Measurements from ENCODE around the gene INKA2. TPM values are rescaled to one million over a fixed set of nuclear protein-coding genes. Genes with fewer than 3 reads are reported as not detected.

INKA2 gene
- polyA plus RNA-seq, 2 donors = 1.2 to 3.0 TPM

DNA sequence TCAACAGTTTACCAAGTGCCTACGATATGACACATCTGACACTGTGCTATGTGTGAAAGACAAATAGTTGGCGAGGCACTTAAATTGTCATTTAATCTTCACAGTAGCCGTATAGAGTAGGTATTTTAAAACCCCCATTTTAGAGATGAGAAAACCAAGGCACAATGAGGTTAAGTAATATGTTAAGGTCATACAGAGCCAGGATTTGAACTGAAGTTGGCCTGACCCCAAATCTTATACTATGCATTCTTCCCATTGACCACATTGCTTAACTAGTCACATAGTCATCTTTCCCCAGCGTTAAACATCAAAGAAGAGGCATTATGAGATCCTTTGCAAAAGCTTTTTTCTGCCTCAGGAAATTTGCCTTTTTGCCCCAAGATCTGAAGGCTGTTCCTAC lies 3.9 kb downstream of the INKA2 start:
- 75 to 82% methylated on average over 4 of the region's 4 CpGs for WGBS, 2 donors
- peaks cover 3 to 17% of the 10 kb centered on the region in 2 donors for H3K4me1 ChIP-seq (ENCODE audit: control insufficient read depth in 2 of 2, insufficient read depth in 2 of 2, low read length in 1 of 2)
- H3K4me3 ChIP-seq (ENCODE audit: low read depth in 1 of 2, low read length in 2 of 2) = no peak overlapping the region
- H3K36me3 ChIP-seq (ENCODE audit: control insufficient read depth in 2 of 2, insufficient read depth in 2 of 2, low read length in 1 of 2) = peaks cover 0 to 8% of the 10 kb centered on the region in 2 donors
- H3K27me3 ChIP-seq (ENCODE audit: control insufficient read depth in 1 of 2, insufficient read depth in 2 of 2, low read length in 2 of 2) = no peaks in the 10 kb centered on the region
- H3K9me3 ChIP-seq (ENCODE audit: control insufficient read depth in 2 of 2, insufficient read depth in 1 of 2, low read depth in 1 of 2, low read length in 1 of 2) = no peaks in the 10 kb centered on the region
- H3K27ac ChIP-seq (ENCODE audit: low read depth in 2 of 2, low read length in 1 of 2) = no peak overlapping the region

- no peaks in the 10 kb centered on the region for H3K27me3 ChIP-seq (ENCODE audit: control insufficient read depth in 1 of 2, insufficient read depth in 2 of 2, low read length in 2 of 2)
- H3K36me3 ChIP-seq (ENCODE audit: control insufficient read depth in 2 of 2, insufficient read depth in 2 of 2, low read length in 1 of 2) = peaks cover 0 to 8% of the 10 kb centered on the region in 2 donors
- H3K4me3 ChIP-seq (ENCODE audit: low read depth in 1 of 2, low read length in 2 of 2) = no peak overlapping the region
- peaks cover 3 to 17% of the 10 kb centered on the region in 2 donors for H3K4me1 ChIP-seq (ENCODE audit: control insufficient read depth in 2 of 2, insufficient read depth in 2 of 2, low read length in 1 of 2)
- H3K9me3 ChIP-seq (ENCODE audit: control insufficient read depth in 2 of 2, insufficient read depth in 1 of 2, low read depth in 1 of 2, low read length in 1 of 2) = no peaks in the 10 kb centered on the region
- H3K27ac ChIP-seq (ENCODE audit: low read depth in 2 of 2, low read length in 1 of 2) = peak overlapping the region in 1 of 2 donors; percentile 26
- 65 to 74% methylated on average over 3 of the region's 3 CpGs for WGBS, 2 donors
Observed at GRCh38 chr1:111734856-111735255, 4.3 kb downstream of the INKA2 start.

GRCh38 chr1:111734426-111734825 lies 4.8 kb downstream of the INKA2 start:
- H3K27me3 ChIP-seq (ENCODE audit: control insufficient read depth in 1 of 2, insufficient read depth in 2 of 2, low read length in 2 of 2) = no peaks in the 10 kb centered on the region
- peaks cover 3 to 17% of the 10 kb centered on the region in 2 donors for H3K4me1 ChIP-seq (ENCODE audit: control insufficient read depth in 2 of 2, insufficient read depth in 2 of 2, low read length in 1 of 2)
- H3K4me3 ChIP-seq (ENCODE audit: low read depth in 1 of 2, low read length in 2 of 2) = no peak overlapping the region
- H3K9me3 ChIP-seq (ENCODE audit: control insufficient read depth in 2 of 2, insufficient read depth in 1 of 2, low read depth in 1 of 2, low read length in 1 of 2) = no peaks in the 10 kb centered on the region
- peaks cover 0 to 8% of the 10 kb centered on the region in 2 donors for H3K36me3 ChIP-seq (ENCODE audit: control insufficient read depth in 2 of 2, insufficient read depth in 2 of 2, low read length in 1 of 2)
- 84 to 87% methylated on average over 3 of the region's 3 CpGs for WGBS, 2 donors
- peak overlapping the region; percentile 45 to 55 for H3K27ac ChIP-seq (ENCODE audit: low read depth in 2 of 2, low read length in 1 of 2)

GRCh38 chr1:111733992-111734341 lies 5.2 kb downstream of the INKA2 start:
- WGBS, 2 donors = 57 to 65% methylated on average over 5 of the region's 5 CpGs
- H3K4me1 ChIP-seq (ENCODE audit: control insufficient read depth in 2 of 2, insufficient read depth in 2 of 2, low read length in 1 of 2) = peaks cover 3 to 17% of the 10 kb centered on the region in 2 donors

DNA sequence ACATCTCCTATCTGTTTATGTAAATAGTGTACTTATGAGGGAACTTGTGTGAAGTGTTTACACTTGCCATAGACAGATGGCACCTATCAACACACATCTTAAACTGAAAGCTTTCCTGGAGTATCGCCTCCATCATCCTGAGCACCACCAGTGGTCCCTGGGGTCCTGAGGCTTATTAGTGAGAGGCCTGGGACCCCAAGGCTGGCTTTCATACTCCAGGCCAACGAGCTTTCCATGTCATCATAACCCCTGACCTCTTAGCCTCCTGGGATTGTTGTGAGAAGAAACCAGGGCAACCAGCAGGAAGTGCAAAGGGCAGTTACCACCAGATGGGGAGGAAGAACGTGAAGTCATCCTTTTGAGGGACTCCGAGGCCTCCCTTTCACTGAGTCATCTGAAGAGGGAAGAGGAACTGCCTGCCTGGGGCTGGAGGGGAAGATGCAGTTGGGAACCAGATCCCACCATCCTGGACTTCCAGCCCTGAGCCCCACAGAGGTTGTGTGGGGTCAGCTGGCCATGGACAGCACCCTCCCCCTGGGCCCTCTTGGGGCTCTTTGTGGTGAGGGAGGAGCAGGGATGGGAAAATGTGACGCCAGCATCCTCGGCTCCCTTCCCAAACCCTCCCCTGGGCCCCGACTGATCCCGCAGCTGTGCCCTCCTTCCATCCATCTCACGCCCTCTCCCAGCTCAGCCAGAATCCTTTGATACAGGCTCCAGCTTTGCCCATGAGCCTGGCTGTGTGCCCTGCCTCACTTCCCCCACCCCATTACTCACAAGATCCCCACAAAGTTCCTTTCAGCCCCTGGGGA lies 5.8 kb downstream of the INKA2 start:
- peaks cover 0 to 8% of the 10 kb centered on the region in 2 donors for H3K36me3 ChIP-seq (ENCODE audit: control insufficient read depth in 2 of 2, insufficient read depth in 2 of 2, low read length in 1 of 2)
- peaks cover 3 to 17% of the 10 kb centered on the region in 2 donors for H3K4me1 ChIP-seq (ENCODE audit: control insufficient read depth in 2 of 2, insufficient read depth in 2 of 2, low read length in 1 of 2)
- H3K4me3 ChIP-seq (ENCODE audit: low read depth in 1 of 2, low read length in 2 of 2) = no peak overlapping the region
- H3K27ac ChIP-seq (ENCODE audit: low read depth in 2 of 2, low read length in 1 of 2) = peak overlapping the region; percentile 55 to 76
- no peaks in the 10 kb centered on the region for H3K9me3 ChIP-seq (ENCODE audit: control insufficient read depth in 2 of 2, insufficient read depth in 1 of 2, low read depth in 1 of 2, low read length in 1 of 2)
- WGBS, 2 donors = 39 to 40% methylated on average over 9 of the region's 9 CpGs
- H3K27me3 ChIP-seq (ENCODE audit: control insufficient read depth in 1 of 2, insufficient read depth in 2 of 2, low read length in 2 of 2) = no peaks in the 10 kb centered on the region

More at GRCh38 chr1:111733992-111734341, 5.2 kb downstream of the INKA2 start:
- no peaks in the 10 kb centered on the region for H3K27me3 ChIP-seq (ENCODE audit: control insufficient read depth in 1 of 2, insufficient read depth in 2 of 2, low read length in 2 of 2)
- H3K9me3 ChIP-seq (ENCODE audit: control insufficient read depth in 2 of 2, insufficient read depth in 1 of 2, low read depth in 1 of 2, low read length in 1 of 2) = no peaks in the 10 kb centered on the region
- H3K4me3 ChIP-seq (ENCODE audit: low read depth in 1 of 2, low read length in 2 of 2) = no peak overlapping the region
- peaks cover 0 to 8% of the 10 kb centered on the region in 2 donors for H3K36me3 ChIP-seq (ENCODE audit: control insufficient read depth in 2 of 2, insufficient read depth in 2 of 2, low read length in 1 of 2)
- peak overlapping the region; percentile 55 to 76 for H3K27ac ChIP-seq (ENCODE audit: low read depth in 2 of 2, low read length in 1 of 2)

DNA sequence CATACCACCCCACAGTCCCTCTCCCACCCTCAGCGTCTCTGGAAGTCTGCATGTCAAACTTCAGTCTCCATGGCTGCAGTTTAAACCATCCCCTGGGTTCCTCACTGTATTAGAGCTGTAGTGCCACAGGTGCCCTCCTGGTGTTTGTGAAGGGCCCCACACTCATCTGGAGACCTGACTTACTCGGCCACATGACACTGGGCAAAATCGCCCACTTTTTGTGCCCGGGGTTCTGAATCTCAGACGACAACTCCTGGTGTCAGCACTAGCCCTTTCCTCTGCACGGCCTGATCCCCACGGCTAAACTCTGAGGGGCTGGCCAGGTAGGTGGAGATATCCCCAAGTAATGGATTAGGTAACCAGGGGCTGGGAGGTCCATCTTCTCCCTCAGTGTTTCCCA lies 6.5 kb downstream of the INKA2 start:
- Histone ChIP-seq H3K36me3 (ENCODE audit: control insufficient read depth in 2 of 2, insufficient read depth in 2 of 2, low read length in 1 of 2) (peaks cover 0 to 8% of the 10 kb centered on the region in 2 donors), H3K27me3 (ENCODE audit: control insufficient read depth in 1 of 2, insufficient read depth in 2 of 2, low read length in 2 of 2) (no peaks in the 10 kb centered on the region), H3K4me3 (ENCODE audit: low read depth in 1 of 2, low read length in 2 of 2) (no peak overlapping the region), H3K4me1 (ENCODE audit: control insufficient read depth in 2 of 2, insufficient read depth in 2 of 2, low read length in 1 of 2) (peaks cover 3 to 13% of the 10 kb centered on the region in 2 donors), H3K9me3 (ENCODE audit: control insufficient read depth in 2 of 2, insufficient read depth in 1 of 2, low read depth in 1 of 2, low read length in 1 of 2) (no peaks in the 10 kb centered on the region), H3K27ac (ENCODE audit: low read depth in 2 of 2, low read length in 1 of 2) (peak overlapping the region in 1 of 2 donors; percentile 11)
- 82 to 89% methylated on average over 7 of the region's 7 CpGs for WGBS, 2 donors

GRCh38 chr1:111731956-111732355 lies 7.2 kb downstream of the INKA2 start:
- Histone ChIP-seq H3K4me3 (ENCODE audit: low read depth in 1 of 2, low read length in 2 of 2) (no peak overlapping the region), H3K9me3 (ENCODE audit: control insufficient read depth in 2 of 2, insufficient read depth in 1 of 2, low read depth in 1 of 2, low read length in 1 of 2) (no peaks in the 10 kb centered on the region), H3K27ac (ENCODE audit: low read depth in 2 of 2, low read length in 1 of 2) (no peak overlapping the region), H3K36me3 (ENCODE audit: control insufficient read depth in 2 of 2, insufficient read depth in 2 of 2, low read length in 1 of 2) (peaks cover 3 to 8% of the 10 kb centered on the region in 2 donors), H3K4me1 (ENCODE audit: control insufficient read depth in 2 of 2, insufficient read depth in 2 of 2, low read length in 1 of 2) (peaks cover 3 to 10% of the 10 kb centered on the region in 2 donors), H3K27me3 (ENCODE audit: control insufficient read depth in 1 of 2, insufficient read depth in 2 of 2, low read length in 2 of 2) (no peaks in the 10 kb centered on the region)
- 72 to 76% methylated on average over 6 of the region's 6 CpGs for WGBS, 2 donors

GRCh38 chr1:111730706-111731105 lies 8.5 kb downstream of the INKA2 start:
- 60 to 62% methylated on average over 4 of the region's 4 CpGs for WGBS, 2 donors
- H3K27me3 ChIP-seq (ENCODE audit: control insufficient read depth in 1 of 2, insufficient read depth in 2 of 2, low read length in 2 of 2) = no peaks in the 10 kb centered on the region
- peaks cover 3 to 5% of the 10 kb centered on the region in 2 donors for H3K4me1 ChIP-seq (ENCODE audit: control insufficient read depth in 2 of 2, insufficient read depth in 2 of 2, low read length in 1 of 2)
- no peak overlapping the region for H3K27ac ChIP-seq (ENCODE audit: low read depth in 2 of 2, low read length in 1 of 2)
- no peak overlapping the region for H3K4me3 ChIP-seq (ENCODE audit: low read depth in 1 of 2, low read length in 2 of 2)
- H3K9me3 ChIP-seq (ENCODE audit: control insufficient read depth in 2 of 2, insufficient read depth in 1 of 2, low read depth in 1 of 2, low read length in 1 of 2) = no peaks in the 10 kb centered on the region
- peaks cover under 1 to 3% of the 10 kb centered on the region in 2 donors for H3K36me3 ChIP-seq (ENCODE audit: control insufficient read depth in 2 of 2, insufficient read depth in 2 of 2, low read length in 1 of 2)

- Histone ChIP-seq H3K4me3 (ENCODE audit: low read depth in 1 of 2, low read length in 2 of 2) (no peak overlapping the region), H3K9me3 (ENCODE audit: control insufficient read depth in 2 of 2, insufficient read depth in 1 of 2, low read depth in 1 of 2, low read length in 1 of 2) (no peaks in the 10 kb centered on the region), H3K27me3 (ENCODE audit: control insufficient read depth in 1 of 2, insufficient read depth in 2 of 2, low read length in 2 of 2) (no peaks in the 10 kb centered on the region), H3K36me3 (ENCODE audit: control insufficient read depth in 2 of 2, insufficient read depth in 2 of 2, low read length in 1 of 2) (peaks cover 0 to 3% of the 10 kb centered on the region in 2 donors), H3K4me1 (ENCODE audit: control insufficient read depth in 2 of 2, insufficient read depth in 2 of 2, low read length in 1 of 2) (peaks cover 3 to 5% of the 10 kb centered on the region in 2 donors), H3K27ac (ENCODE audit: low read depth in 2 of 2, low read length in 1 of 2) (no peak overlapping the region)
- 63 to 69% methylated on average over 7 of the region's 7 CpGs for WGBS, 2 donors
Observed at GRCh38 chr1:111729946-111730681, 9.1 kb downstream of the INKA2 start.
